ENCODE measurements around the gene KLHL7. TPM values are rescaled to one million over a fixed set of nuclear protein-coding genes. Genes with fewer than 3 reads are reported as not detected.
"Not testable (repeated sequence)": the region's sequence is repeated elsewhere in the genome, so short reads cannot be mapped to it uniquely, and the experiment has no call there.

Gene KLHL7
- total RNA-seq, 1 donor from 2014 or later: 19.7 TPM

DNA sequence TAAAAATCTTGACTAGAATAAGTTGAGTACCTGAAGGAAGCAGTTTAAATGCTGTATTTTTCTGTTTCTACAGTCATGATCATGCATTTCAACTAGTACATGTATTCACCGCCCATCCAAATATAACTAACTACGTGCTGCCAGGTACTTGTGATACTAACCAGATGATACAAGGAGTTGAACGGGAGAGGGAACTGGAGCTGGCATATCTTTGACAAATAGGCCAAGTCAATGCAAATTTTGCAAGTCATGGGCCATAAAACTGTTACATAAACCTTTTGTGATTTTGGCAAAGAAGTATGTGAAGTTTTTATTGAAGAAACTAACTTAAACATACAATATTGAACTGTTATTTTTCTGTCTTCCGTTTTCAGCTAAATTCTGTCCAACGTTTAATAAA is 90.7 kb downstream of the KLHL7 start:
- Mint-ChIP-seq H3K36me3 (ENCODE audit: low read depth) (peaks cover 24% of the 10 kb centered on the region), H3K4me3 (no peak overlapping the region), H3K27ac (no peak overlapping the region), H3K9me3 (no peaks in the 10 kb centered on the region), H3K27me3 (ENCODE audit: insufficient read depth) (no peaks in the 10 kb centered on the region), H3K4me1 (ENCODE audit: low read depth) (no peaks in the 10 kb centered on the region)
- intact Hi-C loops (cut with micrococcal nuclease): no loop called here
- no peak for DNase-seq (ENCODE audit: low spot score)

DNA sequence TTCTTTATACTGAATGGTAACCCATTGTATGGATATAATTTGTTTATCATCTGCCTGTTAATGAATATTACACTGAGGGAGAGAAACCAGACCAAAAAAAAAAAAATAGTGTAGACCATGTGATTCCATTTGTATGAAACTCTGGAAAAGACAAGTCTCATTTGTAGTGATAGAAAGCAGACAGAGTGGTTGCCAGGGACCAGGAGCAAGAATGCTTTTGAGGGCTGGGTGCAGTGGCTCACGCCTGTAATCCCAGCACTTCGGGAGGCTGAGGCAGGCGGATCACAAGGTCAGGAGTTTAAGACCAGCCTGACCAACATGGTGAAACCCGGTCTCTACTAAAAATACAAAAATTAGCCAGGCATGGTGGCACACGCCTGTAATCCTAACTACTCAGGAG is 92.2 kb downstream of the KLHL7 start:
- H3K27ac Mint-ChIP-seq; DNase-seq (ENCODE audit: low spot score); H3K4me1 Mint-ChIP-seq (ENCODE audit: low read depth); H3K27me3 Mint-ChIP-seq (ENCODE audit: insufficient read depth); intact Hi-C loops (cut with micrococcal nuclease); H3K4me3 Mint-ChIP-seq; H3K9me3 Mint-ChIP-seq: not testable (repeated sequence)
- H3K36me3 Mint-ChIP-seq (ENCODE audit: low read depth): peaks cover 25% of the 10 kb centered on the region

DNA sequence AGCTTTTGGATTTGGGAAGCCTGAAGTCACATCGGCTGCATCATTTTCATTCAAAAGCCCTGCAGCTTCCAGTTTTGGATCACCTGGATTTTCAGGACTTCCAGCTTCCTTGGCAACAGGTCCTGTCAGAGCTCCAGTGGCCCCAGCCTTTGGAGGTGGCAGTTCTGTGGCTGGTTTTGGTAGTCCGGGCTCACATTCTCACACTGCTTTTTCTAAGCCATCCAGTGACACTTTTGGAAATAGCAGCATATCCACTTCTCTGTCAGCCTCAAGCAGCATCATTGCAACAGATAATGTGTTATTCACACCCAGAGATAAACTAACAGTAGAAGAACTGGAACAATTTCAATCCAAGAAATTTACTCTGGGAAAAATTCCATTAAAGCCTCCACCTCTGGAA is 94.7 kb downstream of the KLHL7 start:
- Mint-ChIP-seq H3K27me3 (ENCODE audit: insufficient read depth) (peaks cover 6% of the 10 kb centered on the region), H3K36me3 (ENCODE audit: low read depth) (peaks cover 35% of the 10 kb centered on the region), H3K9me3 (no peaks in the 10 kb centered on the region), H3K4me1 (ENCODE audit: low read depth) (no peaks in the 10 kb centered on the region), H3K4me3 (no peak overlapping the region), H3K27ac (no peak overlapping the region)
- DNase-seq (ENCODE audit: low spot score): no peak
- intact Hi-C loops (cut with micrococcal nuclease): no loop called here

GRCh38 chr7:23204241-23204640 is 98.7 kb downstream of the KLHL7 start:
- Mint-ChIP-seq H3K4me3 (no peak overlapping the region), H3K9me3 (no peaks in the 10 kb centered on the region), H3K27me3 (ENCODE audit: insufficient read depth) (peaks cover 25% of the 10 kb centered on the region), H3K27ac (no peak overlapping the region), H3K36me3 (ENCODE audit: low read depth) (peaks cover 33% of the 10 kb centered on the region), H3K4me1 (ENCODE audit: low read depth) (no peaks in the 10 kb centered on the region)
- intact Hi-C loops (cut with micrococcal nuclease): no loop called here
- DNase-seq (ENCODE audit: low spot score): no peak

- Mint-ChIP-seq H3K9me3 (no peaks in the 10 kb centered on the region), H3K36me3 (ENCODE audit: low read depth) (peaks cover 27% of the 10 kb centered on the region), H3K4me1 (ENCODE audit: low read depth) (no peaks in the 10 kb centered on the region), H3K27me3 (ENCODE audit: insufficient read depth) (peaks cover 25% of the 10 kb centered on the region), H3K4me3 (peak overlapping the region; percentile 24), H3K27ac (no peak overlapping the region)
- DNase-seq (ENCODE audit: low spot score): no peak
- intact Hi-C loops (cut with micrococcal nuclease): no loop called here
Measured at GRCh38 chr7:23205577-23205908, 100.0 kb downstream of the KLHL7 start.

- H3K27ac Mint-ChIP-seq: no peak overlapping the region
- H3K27me3 Mint-ChIP-seq (ENCODE audit: insufficient read depth): peaks cover 27% of the 10 kb centered on the region
Measured at GRCh38 chr7:23205909-23206767, 100.6 kb downstream of the KLHL7 start.

DNA sequence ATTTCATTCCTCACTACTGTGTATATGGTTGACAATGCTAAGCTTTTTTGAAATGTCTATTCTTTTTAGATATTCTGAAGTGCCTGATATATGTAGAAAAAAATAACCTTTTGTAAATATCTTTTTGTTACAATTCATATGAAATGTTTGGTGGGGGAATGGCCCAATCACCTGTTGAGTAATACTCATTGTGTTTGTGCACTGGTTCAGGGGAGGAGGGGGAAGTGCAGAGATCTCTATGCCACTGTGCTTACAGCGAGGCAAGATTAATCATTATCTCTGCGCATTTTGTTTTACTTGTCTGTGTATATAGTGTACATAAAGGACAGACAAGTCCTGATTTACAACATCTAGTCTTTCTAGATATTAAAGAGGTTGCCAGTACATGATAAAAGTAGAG is 101.4 kb downstream of the KLHL7 start:
- no peak for DNase-seq (ENCODE audit: low spot score)
- intact Hi-C loops (cut with micrococcal nuclease): no loop called here
- H3K4me1 Mint-ChIP-seq (ENCODE audit: low read depth): no peaks in the 10 kb centered on the region
- no peak overlapping the region for H3K4me3 Mint-ChIP-seq
- peaks cover 21% of the 10 kb centered on the region for H3K36me3 Mint-ChIP-seq (ENCODE audit: low read depth)
- no peaks in the 10 kb centered on the region for H3K9me3 Mint-ChIP-seq
- H3K27ac Mint-ChIP-seq: no peak overlapping the region
- peaks cover 27% of the 10 kb centered on the region for H3K27me3 Mint-ChIP-seq (ENCODE audit: insufficient read depth)

More at GRCh38 chr7:23205909-23206767, 100.6 kb downstream of the KLHL7 start:
- H3K4me1 Mint-ChIP-seq (ENCODE audit: low read depth): no peaks in the 10 kb centered on the region
- peaks cover 27% of the 10 kb centered on the region for H3K36me3 Mint-ChIP-seq (ENCODE audit: low read depth)
- no peak for DNase-seq (ENCODE audit: low spot score)
- no peaks in the 10 kb centered on the region for H3K9me3 Mint-ChIP-seq
- peak overlapping the region; percentile 24 for H3K4me3 Mint-ChIP-seq
- intact Hi-C loops (cut with micrococcal nuclease): no loop called here

DNA sequence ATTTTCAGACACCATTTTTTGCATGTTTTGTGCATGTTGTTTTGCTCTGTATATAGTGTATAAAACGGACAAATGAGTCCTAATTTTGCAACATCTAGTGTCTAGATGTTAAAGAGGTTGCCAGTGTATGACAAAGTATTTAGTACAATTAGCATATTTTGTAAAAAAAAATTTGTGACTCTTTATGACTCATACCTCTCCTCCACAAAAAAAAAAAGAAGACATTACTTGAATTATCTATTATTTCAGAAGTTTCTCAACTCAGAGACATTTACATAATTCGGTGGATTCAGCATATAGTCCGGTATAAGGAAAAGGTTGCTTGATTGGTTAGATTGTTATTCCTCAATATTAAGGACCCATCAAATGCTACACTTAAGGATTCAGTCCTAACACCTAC is 102.3 kb downstream of the KLHL7 start:
- intact Hi-C loops (cut with micrococcal nuclease): no loop called here
- H3K36me3 Mint-ChIP-seq (ENCODE audit: low read depth): peaks cover 21% of the 10 kb centered on the region
- H3K4me3 Mint-ChIP-seq: no peak overlapping the region
- no peaks in the 10 kb centered on the region for H3K9me3 Mint-ChIP-seq
- H3K4me1 Mint-ChIP-seq (ENCODE audit: low read depth): no peaks in the 10 kb centered on the region
- no peak overlapping the region for H3K27ac Mint-ChIP-seq
- H3K27me3 Mint-ChIP-seq (ENCODE audit: insufficient read depth): peaks cover 27% of the 10 kb centered on the region
- DNase-seq (ENCODE audit: low spot score): no peak

- peaks cover 27% of the 10 kb centered on the region for H3K27me3 Mint-ChIP-seq (ENCODE audit: insufficient read depth)
- no peaks in the 10 kb centered on the region for H3K9me3 Mint-ChIP-seq
Measured at GRCh38 chr7:23208316-23208715, 102.7 kb downstream of the KLHL7 start.

DNA sequence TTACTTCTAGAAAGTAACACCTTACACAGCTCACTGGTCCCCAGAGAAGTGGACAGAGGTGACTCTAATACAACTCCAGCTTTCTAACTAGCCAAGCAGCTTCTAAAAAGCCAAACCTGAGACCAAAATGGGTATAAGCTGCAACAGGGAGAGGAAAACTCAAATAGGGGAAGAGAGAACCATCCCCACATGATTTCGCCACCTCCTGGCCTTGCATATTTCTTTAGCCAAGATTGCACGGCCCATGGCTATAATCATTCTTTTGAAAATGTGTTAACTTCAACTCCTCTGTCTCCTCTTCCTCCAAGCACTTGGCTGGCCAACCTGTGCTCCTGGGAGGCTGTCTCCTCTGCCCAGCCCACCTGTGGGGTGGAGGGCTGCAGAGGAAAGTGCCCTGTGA is 104.9 kb downstream of the KLHL7 start:
- DNase-seq (ENCODE audit: low spot score): no peak
- no peaks in the 10 kb centered on the region for H3K4me1 Mint-ChIP-seq (ENCODE audit: low read depth)
- peaks cover 7% of the 10 kb centered on the region for H3K36me3 Mint-ChIP-seq (ENCODE audit: low read depth)
- intact Hi-C loops (cut with micrococcal nuclease): no loop called here
- H3K27me3 Mint-ChIP-seq (ENCODE audit: insufficient read depth): peaks cover 23% of the 10 kb centered on the region
- H3K4me3 Mint-ChIP-seq: no peak overlapping the region
- H3K27ac Mint-ChIP-seq: no peak overlapping the region
- H3K9me3 Mint-ChIP-seq: no peaks in the 10 kb centered on the region

More at GRCh38 chr7:23208316-23208715, 102.7 kb downstream of the KLHL7 start:
- Mint-ChIP-seq H3K4me3 (no peak overlapping the region), H3K27ac (no peak overlapping the region), H3K36me3 (ENCODE audit: low read depth) (peaks cover 21% of the 10 kb centered on the region), H3K4me1 (ENCODE audit: low read depth) (no peaks in the 10 kb centered on the region)
- intact Hi-C loops (cut with micrococcal nuclease): no loop called here
- no peak for DNase-seq (ENCODE audit: low spot score)

GRCh38 chr7:23211589-23211988 is 106.0 kb downstream of the KLHL7 start:
- Mint-ChIP-seq H3K36me3 (ENCODE audit: low read depth) (peaks cover 2% of the 10 kb centered on the region), H3K27ac (no peak overlapping the region), H3K27me3 (ENCODE audit: insufficient read depth) (peaks cover 22% of the 10 kb centered on the region), H3K4me1 (ENCODE audit: low read depth) (no peaks in the 10 kb centered on the region), H3K4me3 (no peak overlapping the region), H3K9me3 (no peaks in the 10 kb centered on the region)
- no peak for DNase-seq (ENCODE audit: low spot score)
- intact Hi-C loops (cut with micrococcal nuclease): no loop called here

DNA sequence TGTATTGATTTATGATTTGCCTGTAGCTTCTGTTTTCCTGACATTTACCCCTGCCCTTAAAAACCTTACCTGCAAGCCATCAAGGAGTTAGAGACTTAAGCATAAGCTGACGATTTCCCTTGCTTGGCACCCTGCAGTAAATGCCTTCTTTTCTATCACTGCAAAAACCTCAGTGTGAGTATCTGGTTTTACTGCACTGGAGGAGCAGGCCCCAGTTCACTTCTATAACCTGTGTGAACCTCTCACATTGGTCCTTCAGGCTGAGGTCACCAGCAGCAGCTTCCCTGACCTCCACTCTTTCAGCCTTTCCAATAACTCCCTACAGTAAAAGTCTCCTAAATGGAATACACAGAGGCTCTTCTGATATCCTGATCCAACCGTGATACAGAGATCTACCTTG is 106.8 kb downstream of the KLHL7 start:
- Mint-ChIP-seq H3K4me3 (no peak overlapping the region), H3K9me3 (no peaks in the 10 kb centered on the region)

GRCh38 chr7:23212841-23213240 is 107.3 kb downstream of the KLHL7 start:
- no peaks in the 10 kb centered on the region for H3K9me3 Mint-ChIP-seq
- H3K27me3 Mint-ChIP-seq (ENCODE audit: insufficient read depth): peaks cover 10% of the 10 kb centered on the region
- no peaks in the 10 kb centered on the region for H3K36me3 Mint-ChIP-seq (ENCODE audit: low read depth)

More for the DNA sequence above, 106.8 kb downstream of the KLHL7 start:
- intact Hi-C loops (cut with micrococcal nuclease): no loop called here
- H3K4me1 Mint-ChIP-seq (ENCODE audit: low read depth): no peaks in the 10 kb centered on the region
- no peaks in the 10 kb centered on the region for H3K36me3 Mint-ChIP-seq (ENCODE audit: low read depth)
- H3K27ac Mint-ChIP-seq: no peak overlapping the region
- DNase-seq (ENCODE audit: low spot score): no peak
- peaks cover 14% of the 10 kb centered on the region for H3K27me3 Mint-ChIP-seq (ENCODE audit: insufficient read depth)

GRCh38 chr7:23213755-23214154 is 108.2 kb downstream of the KLHL7 start:
- H3K36me3 Mint-ChIP-seq (ENCODE audit: low read depth): no peaks in the 10 kb centered on the region
- H3K27ac Mint-ChIP-seq: no peak overlapping the region
- no peaks in the 10 kb centered on the region for H3K4me1 Mint-ChIP-seq (ENCODE audit: low read depth)
- H3K27me3 Mint-ChIP-seq (ENCODE audit: insufficient read depth): peaks cover 6% of the 10 kb centered on the region
- no peak for DNase-seq (ENCODE audit: low spot score)
- no peak overlapping the region for H3K4me3 Mint-ChIP-seq
- intact Hi-C loops (cut with micrococcal nuclease): no loop called here
- no peaks in the 10 kb centered on the region for H3K9me3 Mint-ChIP-seq

More at GRCh38 chr7:23212841-23213240, 107.3 kb downstream of the KLHL7 start:
- no peaks in the 10 kb centered on the region for H3K4me1 Mint-ChIP-seq (ENCODE audit: low read depth)
- intact Hi-C loops (cut with micrococcal nuclease): no loop called here
- no peak overlapping the region for H3K4me3 Mint-ChIP-seq
- DNase-seq (ENCODE audit: low spot score): no peak
- no peak overlapping the region for H3K27ac Mint-ChIP-seq
